ENCODE data around the gene MYO7A.

DNA sequence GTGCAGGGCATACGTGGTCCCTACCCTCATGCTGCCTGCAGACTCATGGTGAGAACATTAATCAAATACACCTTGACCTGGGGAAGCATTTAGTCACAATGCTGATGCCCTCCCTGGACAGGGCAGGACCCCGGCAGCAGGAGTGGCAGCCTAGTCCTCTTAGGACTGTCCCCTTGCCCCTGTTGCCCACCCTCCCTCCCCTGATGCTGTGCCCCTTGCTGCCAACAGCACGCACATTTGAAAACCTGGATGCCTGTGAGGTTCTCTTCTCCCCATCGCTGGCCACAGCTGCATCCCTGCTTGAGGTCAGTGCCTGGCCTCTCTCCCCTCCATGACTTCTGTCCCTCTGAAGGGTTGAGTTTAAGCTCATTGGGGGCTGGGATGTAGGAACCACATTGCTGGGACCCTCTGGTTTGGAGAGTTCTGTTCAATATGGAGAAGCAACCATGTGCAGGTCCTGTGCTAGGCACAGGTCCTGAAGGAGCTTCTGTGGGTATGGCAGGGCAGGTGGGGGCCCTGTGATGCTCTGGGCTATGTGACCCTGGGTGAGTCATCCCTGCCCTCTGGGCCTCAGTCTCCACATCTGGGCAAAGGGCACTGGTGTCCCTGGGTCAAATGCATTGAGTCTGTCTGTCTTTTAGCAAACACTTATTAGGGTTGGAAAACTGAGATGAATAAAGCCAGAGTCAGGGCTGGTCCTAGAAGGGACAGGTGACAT is 31.3 kb downstream of the MYO7A start:
- TF ChIP-seq POLR2A (IDR thresholded peaks at IDR 0.05; ENCODE audit: low read length) (no peak), GATA1 (IDR thresholded peaks at IDR 0.05; ENCODE audit: low read depth, low read length) (no peak)

All from erythroblast (primary cell).